ENCODE data around the gene MYO16. TPM values are rescaled to one million over a fixed set of nuclear protein-coding genes. Genes with fewer than 3 reads are reported as not detected.
A peak's percentile ranks its signal among the peaks of the same experiment; 100 is the strongest.

Gene MYO16
- total and polyA plus RNA-seq, 2 donors (not counting 1 experiment from before 2014, with no cell fraction given): under 0.01 to 0.01 TPM

GRCh38 chr13:109126178-109126577 lies 496.8 kb downstream of the MYO16 start:
- Histone ChIP-seq H3K4me2 (ENCODE audit: extremely low read depth, insufficient read depth, low read length) (no peak overlapping the region), H3K36me3 (ENCODE audit: control insufficient read depth, insufficient read depth, low read length) (no peaks in the 10 kb centered on the region), H4K20me1 (ENCODE audit: control insufficient read depth, extremely low read depth, insufficient read depth, low read length) (no peaks in the 10 kb centered on the region), H3K9ac (ENCODE audit: insufficient read depth, low read length) (no peak overlapping the region), H3K27ac (ENCODE audit: insufficient read depth, low read length) (no peak overlapping the region), H3K4me1 (ENCODE audit: control insufficient read depth, extremely low read depth, insufficient read depth, low read length) (no peaks in the 10 kb centered on the region), H3K9me3 (ENCODE audit: control insufficient read depth, insufficient read depth, low read depth, low read length) (no peaks in the 10 kb centered on the region), H3K79me2 (ENCODE audit: control insufficient read depth, insufficient read depth, low read length) (no peaks in the 10 kb centered on the region), H3K27me3 (ENCODE audit: control insufficient read depth, insufficient read depth, low read length) (no peaks in the 10 kb centered on the region), H3K4me3 (replicated peaks in 1 of 4; ENCODE audit: control extremely low read depth in 1 of 4, insufficient read depth in 1 of 4, low read depth in 3 of 4, low read length in 4 of 4) (no peak overlapping the region), H2AFZ (ENCODE audit: low read length) (no peak overlapping the region)
- TF ChIP-seq CTCF (conservative IDR thresholded peaks at IDR 0.05 in 1 of 2, IDR thresholded peaks at IDR 0.05 in 1 of 2; ENCODE audit: low read depth in 1 of 2, low read length in 2 of 2) (no peak), EZH2 (IDR thresholded peaks at IDR 0.05; ENCODE audit: low read length, missing control alignments) (no peak)
- DNase-seq (ENCODE audit: low read depth in 2 of 2): no peak

GRCh38 chr13:109126891-109127641 lies 497.7 kb downstream of the MYO16 start:
- H3K4me3 ChIP-seq (replicated peaks in 1 of 4; ENCODE audit: control extremely low read depth in 1 of 4, insufficient read depth in 1 of 4, low read depth in 3 of 4, low read length in 4 of 4): no peak overlapping the region
- no peaks in the 10 kb centered on the region for H3K27me3 ChIP-seq (ENCODE audit: control insufficient read depth, insufficient read depth, low read length)
- H3K4me1 ChIP-seq (ENCODE audit: control insufficient read depth, extremely low read depth, insufficient read depth, low read length): no peaks in the 10 kb centered on the region
- no peaks in the 10 kb centered on the region for H4K20me1 ChIP-seq (ENCODE audit: control insufficient read depth, extremely low read depth, insufficient read depth, low read length)
- no peaks in the 10 kb centered on the region for H3K9me3 ChIP-seq (ENCODE audit: control insufficient read depth, insufficient read depth, low read depth, low read length)
- peak in 1 of 2 donors; percentile 14 for DNase-seq (ENCODE audit: low read depth in 2 of 2)
- no peak for TF ChIP-seq EZH2 (IDR thresholded peaks at IDR 0.05; ENCODE audit: low read length, missing control alignments)
- TF ChIP-seq CTCF (conservative IDR thresholded peaks at IDR 0.05 in 1 of 2, IDR thresholded peaks at IDR 0.05 in 1 of 2; ENCODE audit: low read depth in 1 of 2, low read length in 2 of 2): no peak
- H3K9ac ChIP-seq (ENCODE audit: insufficient read depth, low read length): no peak overlapping the region
- H3K36me3 ChIP-seq (ENCODE audit: control insufficient read depth, insufficient read depth, low read length): no peaks in the 10 kb centered on the region
- H3K27ac ChIP-seq (ENCODE audit: insufficient read depth, low read length): no peak overlapping the region
- no peaks in the 10 kb centered on the region for H3K79me2 ChIP-seq (ENCODE audit: control insufficient read depth, insufficient read depth, low read length)
- no peak overlapping the region for H2AFZ ChIP-seq (ENCODE audit: low read length)
- H3K4me2 ChIP-seq (ENCODE audit: extremely low read depth, insufficient read depth, low read length): no peak overlapping the region

- Histone ChIP-seq H3K27ac (ENCODE audit: insufficient read depth, low read length) (no peak overlapping the region), H4K20me1 (ENCODE audit: control insufficient read depth, extremely low read depth, insufficient read depth, low read length) (no peaks in the 10 kb centered on the region), H3K9ac (ENCODE audit: insufficient read depth, low read length) (no peak overlapping the region), H3K9me3 (ENCODE audit: control insufficient read depth, insufficient read depth, low read depth, low read length) (no peaks in the 10 kb centered on the region), H3K4me1 (ENCODE audit: control insufficient read depth, extremely low read depth, insufficient read depth, low read length) (no peaks in the 10 kb centered on the region), H3K36me3 (ENCODE audit: control insufficient read depth, insufficient read depth, low read length) (no peaks in the 10 kb centered on the region), H2AFZ (ENCODE audit: low read length) (no peak overlapping the region), H3K4me3 (replicated peaks in 1 of 4; ENCODE audit: control extremely low read depth in 1 of 4, insufficient read depth in 1 of 4, low read depth in 3 of 4, low read length in 4 of 4) (no peak overlapping the region), H3K27me3 (ENCODE audit: control insufficient read depth, insufficient read depth, low read length) (no peaks in the 10 kb centered on the region), H3K79me2 (ENCODE audit: control insufficient read depth, insufficient read depth, low read length) (no peaks in the 10 kb centered on the region), H3K4me2 (ENCODE audit: extremely low read depth, insufficient read depth, low read length) (no peak overlapping the region)
- no peak for DNase-seq (ENCODE audit: low read depth in 2 of 2)
- TF ChIP-seq CTCF (conservative IDR thresholded peaks at IDR 0.05 in 1 of 2, IDR thresholded peaks at IDR 0.05 in 1 of 2; ENCODE audit: low read depth in 1 of 2, low read length in 2 of 2): no peak
- TF ChIP-seq EZH2 (IDR thresholded peaks at IDR 0.05; ENCODE audit: low read length, missing control alignments): no peak
Observed at GRCh38 chr13:109128121-109128520, 498.7 kb downstream of the MYO16 start.
